GM12873 (cell line): ENCODE data around the gene PRR36.
A peak's percentile ranks its signal among the peaks of the same experiment; 100 is the strongest.

Experiments used
- TF ChIP-seq, protein P1 (sequence below): IDR thresholded peaks from 2 replicates; pipeline ENCODE4 v1.5.1; 2012; ENCODE audit warnings: low read depth, mild to moderate bottlenecking, moderate library complexity, low read length, control low read depth; ENCODE audit not compliant: insufficient read depth; ENCODE audit errors: missing control alignments

PRR36 gene

DNA sequence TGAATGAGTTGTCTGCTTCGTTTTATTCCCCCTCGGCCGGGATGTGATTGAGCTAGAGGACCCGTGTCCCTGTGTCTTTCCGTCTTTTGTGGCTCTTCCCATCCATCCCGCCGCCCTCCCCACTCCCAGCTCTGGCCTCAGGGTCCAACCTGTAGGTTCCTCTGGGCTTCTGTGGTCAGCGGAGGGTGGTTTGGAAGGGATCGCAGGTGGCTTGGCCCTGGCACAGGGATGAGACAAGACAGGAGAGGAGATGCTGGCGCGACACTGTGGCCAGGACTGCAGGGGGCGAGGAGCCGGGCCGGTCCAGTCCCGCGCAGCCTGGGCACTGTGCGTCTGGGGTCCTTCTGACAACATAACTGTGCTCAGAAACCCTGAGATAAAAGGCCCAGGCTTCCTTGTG, 42.2 kb downstream of the PRR36 start:
- TF ChIP-seq, protein P1, sequence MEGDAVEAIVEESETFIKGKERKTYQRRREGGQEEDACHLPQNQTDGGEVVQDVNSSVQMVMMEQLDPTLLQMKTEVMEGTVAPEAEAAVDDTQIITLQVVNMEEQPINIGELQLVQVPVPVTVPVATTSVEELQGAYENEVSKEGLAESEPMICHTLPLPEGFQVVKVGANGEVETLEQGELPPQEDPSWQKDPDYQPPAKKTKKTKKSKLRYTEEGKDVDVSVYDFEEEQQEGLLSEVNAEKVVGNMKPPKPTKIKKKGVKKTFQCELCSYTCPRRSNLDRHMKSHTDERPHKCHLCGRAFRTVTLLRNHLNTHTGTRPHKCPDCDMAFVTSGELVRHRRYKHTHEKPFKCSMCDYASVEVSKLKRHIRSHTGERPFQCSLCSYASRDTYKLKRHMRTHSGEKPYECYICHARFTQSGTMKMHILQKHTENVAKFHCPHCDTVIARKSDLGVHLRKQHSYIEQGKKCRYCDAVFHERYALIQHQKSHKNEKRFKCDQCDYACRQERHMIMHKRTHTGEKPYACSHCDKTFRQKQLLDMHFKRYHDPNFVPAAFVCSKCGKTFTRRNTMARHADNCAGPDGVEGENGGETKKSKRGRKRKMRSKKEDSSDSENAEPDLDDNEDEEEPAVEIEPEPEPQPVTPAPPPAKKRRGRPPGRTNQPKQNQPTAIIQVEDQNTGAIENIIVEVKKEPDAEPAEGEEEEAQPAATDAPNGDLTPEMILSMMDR, result no peak

DNA sequence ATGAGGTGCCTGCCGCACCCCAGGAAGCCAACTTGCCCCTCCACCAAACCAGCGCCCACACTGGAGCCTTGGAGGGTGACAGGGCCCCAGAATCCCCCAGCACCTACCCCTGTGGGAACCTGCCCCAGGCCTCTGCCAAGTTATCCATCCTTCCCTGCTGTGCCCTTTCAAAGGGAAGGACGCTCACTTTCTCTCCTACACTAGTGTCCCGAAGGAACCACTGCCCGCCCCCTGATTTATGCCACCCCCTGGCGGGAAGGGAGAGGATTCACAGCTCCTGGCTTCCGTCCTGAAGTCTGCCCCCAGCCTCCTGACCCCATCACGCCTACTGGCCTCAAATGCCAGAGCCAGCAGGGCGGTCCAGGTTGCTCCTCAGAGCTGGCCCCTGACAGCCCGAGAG, 42.7 kb downstream of the PRR36 start:
- TF ChIP-seq, protein P1, result peak; percentile 38

DNA sequence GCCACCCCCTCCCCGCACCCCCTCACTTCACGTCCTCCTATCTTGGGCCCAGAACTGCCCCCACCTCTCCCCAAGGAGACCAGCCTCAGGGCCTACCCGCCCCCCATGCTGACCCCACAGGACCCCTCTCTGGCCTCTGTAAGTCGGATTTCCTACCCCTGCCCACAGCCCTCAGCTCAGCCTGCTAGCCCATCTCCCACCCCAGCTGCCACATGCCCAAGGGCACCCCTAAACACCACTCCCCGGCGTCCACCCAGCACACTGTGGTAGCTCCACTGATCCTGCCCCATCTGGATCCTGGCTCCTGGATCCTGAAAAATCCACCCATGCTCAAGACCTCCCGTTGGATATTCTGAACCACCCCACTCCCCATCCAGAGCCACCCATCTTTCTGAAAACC, 43.4 kb downstream of the PRR36 start:
- TF ChIP-seq, protein P1, result no peak

DNA sequence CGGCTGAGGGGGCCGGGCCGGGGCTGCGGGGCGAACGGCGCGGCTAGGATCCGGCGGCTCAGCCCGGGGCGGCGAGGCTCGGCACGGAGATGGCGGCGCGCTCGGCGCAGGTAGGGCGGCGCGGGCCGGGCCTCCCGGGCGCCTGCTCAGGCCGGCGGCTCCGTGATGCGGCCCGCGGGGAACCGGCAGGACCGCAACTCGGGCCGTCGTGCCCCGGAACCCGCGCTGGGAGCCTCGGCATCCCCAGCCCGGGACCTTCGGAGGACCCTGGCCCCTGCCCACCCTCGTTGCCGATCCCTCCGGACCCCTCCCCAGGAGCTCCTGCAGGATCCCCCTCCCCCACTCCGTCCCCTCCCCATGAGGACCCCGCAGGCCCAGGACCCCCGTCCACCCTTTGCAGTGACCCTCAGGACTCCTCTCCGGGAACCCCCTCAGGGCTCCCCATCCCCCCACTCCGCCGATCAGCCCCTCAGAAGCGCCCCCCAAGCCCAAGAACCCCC, 43.9 kb downstream of the PRR36 start:
- TF ChIP-seq, protein P1, result no peak

DNA sequence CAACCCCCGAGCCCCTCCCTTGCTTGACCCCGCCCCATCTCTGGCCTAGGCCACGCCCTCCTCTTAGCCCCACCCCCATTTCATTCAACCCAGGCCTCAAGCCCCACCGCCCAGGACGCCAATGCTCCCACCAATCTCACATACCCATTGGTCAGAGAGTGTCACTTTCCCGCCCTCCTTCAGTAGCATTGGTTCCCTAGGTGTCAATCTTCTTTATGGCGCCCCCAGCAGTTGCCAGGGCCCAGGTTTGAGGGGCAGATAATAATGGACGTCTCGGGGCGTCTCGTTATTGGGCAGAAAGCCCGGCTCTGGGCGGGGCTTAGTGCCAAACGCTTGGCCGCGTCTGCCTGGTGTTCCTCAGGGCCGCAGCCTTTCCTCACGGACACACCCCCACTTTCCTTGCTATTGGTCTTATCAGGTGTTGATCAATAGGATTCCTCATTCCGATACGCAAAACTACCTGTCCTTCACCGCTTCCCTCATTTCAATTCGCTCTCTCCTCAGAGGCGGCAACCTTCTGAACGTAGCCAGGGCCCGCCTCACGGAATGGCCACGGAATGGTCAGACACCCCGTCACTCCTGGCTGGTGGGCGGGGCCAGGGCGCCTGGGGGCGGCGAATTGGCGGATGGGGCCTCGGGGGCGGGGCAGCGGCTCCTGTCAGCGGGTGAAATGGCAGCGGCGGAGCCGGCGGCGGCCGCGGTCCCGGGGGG, 44.5 kb downstream of the PRR36 start, which contains the start of gene EVI5L:
Gene EVI5L, plus strand, starts transcription at position 658 of the 711 bp plus-strand sequence. CDS start 16,325 bp downstream, outside the sequence.
- TF ChIP-seq, protein P1, result no peak

DNA sequence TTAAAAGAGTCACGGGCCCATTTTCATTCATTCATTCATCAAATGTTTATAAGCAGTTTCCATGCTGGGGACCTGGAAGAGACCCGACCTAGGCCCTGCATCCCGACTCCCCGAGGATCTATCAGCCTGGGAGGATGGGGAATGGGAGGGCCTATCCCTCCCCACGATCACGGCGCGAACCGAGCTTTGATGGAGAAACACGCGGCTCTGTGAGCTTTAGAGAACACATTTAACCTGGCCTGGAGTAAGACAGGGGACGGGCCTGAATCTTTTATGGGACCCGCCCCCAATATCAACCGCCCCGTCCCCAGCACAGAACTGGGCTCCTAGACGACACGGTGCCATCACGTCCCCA, 45.0 kb downstream of the PRR36 start:
- TF ChIP-seq, protein P1, result no peak

DNA sequence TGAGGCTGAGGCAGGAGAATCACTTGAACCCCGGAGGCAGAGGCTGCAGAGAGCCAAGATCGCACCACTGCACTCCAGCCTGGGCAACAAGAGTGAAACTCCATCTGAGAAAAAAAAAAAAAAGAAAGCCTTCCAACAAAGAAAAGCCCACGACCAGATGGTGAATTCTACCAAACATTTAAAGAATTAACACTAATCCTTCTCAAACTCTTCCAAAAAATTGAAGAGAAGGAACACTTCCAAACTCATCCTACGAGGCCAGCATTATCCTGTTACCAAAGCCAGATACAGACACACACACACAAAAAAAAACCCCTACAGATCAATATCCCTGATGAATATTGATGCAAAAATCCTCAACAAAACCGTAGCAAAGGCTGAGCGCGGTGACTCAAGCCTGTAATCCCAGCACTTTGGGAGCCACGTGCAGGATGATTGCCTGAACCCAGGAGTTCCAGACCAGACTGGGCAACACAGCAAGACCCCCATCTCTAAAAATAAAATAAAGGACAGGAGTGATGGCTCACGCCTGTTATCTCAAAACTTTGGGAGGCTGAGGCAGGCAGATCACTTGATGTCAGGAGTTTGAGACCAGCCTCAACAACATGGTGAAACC, 50.4 kb downstream of the PRR36 start:
- TF ChIP-seq, protein P1, result no peak
